ENCODE data around the gene MAD2L1BP. TPM values are rescaled to one million over a fixed set of nuclear protein-coding genes. Genes with fewer than 3 reads are reported as not detected.

The MAD2L1BP gene
- total RNA-seq, 1 experiment from 2014 or later, result 30.1 TPM

Other genes starting within 250 kb of the MAD2L1BP start
- 23.8 to 26.6 TPM (median 25.5 TPM) in 3 replicates for gene ABCC10, start 208.3 kb upstream of the MAD2L1BP start, total RNA-seq (2021)
- gene DLK2, start 180.3 kb upstream of the MAD2L1BP start, total RNA-seq (2021), result 0.18 to 0.81 TPM (median 0.37 TPM) in 3 replicates
- gene TJAP1, start 158.3 kb upstream of the MAD2L1BP start, total RNA-seq (2021), result 40.2 to 40.8 TPM (median 40.4 TPM) in 3 replicates
- gene LRRC73, start 125.5 kb upstream of the MAD2L1BP start, total RNA-seq (2021), result 0.73 to 1.4 TPM (median 0.76 TPM) in 3 replicates
- gene YIPF3, start 118.9 kb upstream of the MAD2L1BP start, total RNA-seq (2021), result 79.1 to 82.4 TPM (median 81.3 TPM) in 3 replicates
- gene POLR1C, start 118.8 kb upstream of the MAD2L1BP start, total RNA-seq (2021), result 32.8 to 46.6 TPM (median 34.2 TPM) in 3 replicates
- 84.9 to 97.8 TPM (median 86.0 TPM) in 3 replicates for gene XPO5, start 59.8 kb upstream of the MAD2L1BP start, total RNA-seq (2021)
- 17.5 to 28.0 TPM (median 20.6 TPM) in 3 replicates for gene POLH, start 59.7 kb upstream of the MAD2L1BP start, total RNA-seq (2021)
- 61.1 to 76.4 TPM (median 63.4 TPM) in 3 replicates for gene GTPBP2, start 6.6 kb upstream of the MAD2L1BP start, total RNA-seq (2021)
- 0.16 to 0.35 TPM (median 0.32 TPM) in 3 replicates for gene RSPH9, start 9.2 kb downstream of the MAD2L1BP start, total RNA-seq (2021)
- 58.6 to 61.6 TPM (median 59.1 TPM) in 3 replicates for gene MRPS18A, start 52.0 kb downstream of the MAD2L1BP start, total RNA-seq (2021)
- gene VEGFA, start 134.4 kb downstream of the MAD2L1BP start, total RNA-seq (2021), result 41.9 to 44.4 TPM (median 43.8 TPM) in 3 replicates

Data from WTC11 (cell line).